Mucosa of gallbladder (tissue), 1 donor: ENCODE data around the gene SPRR2D. TPM values are rescaled to one million over a fixed set of nuclear protein-coding genes. Genes with fewer than 3 reads are reported as not detected.
"Not testable (repeated sequence)": the region's sequence is repeated elsewhere in the genome, so short reads cannot be mapped to it uniquely, and the experiment has no call there.

ENCODE experiments used
- DNase-seq: peaks from one replicate; pipeline ENCODE4 v3.0.0-alpha.2; 2020; ENCODE audit warnings: low spot score
- total RNA-seq: library from RNA; stranded (reverse); gene quantifications from one replicate; pipeline ENCODE4 v1.2.1, GENCODE V29; 2021
- donor health status: DM: no; HTN: no; CAD: no.

SPRR2D gene
- total RNA-seq = not detected

DNA sequence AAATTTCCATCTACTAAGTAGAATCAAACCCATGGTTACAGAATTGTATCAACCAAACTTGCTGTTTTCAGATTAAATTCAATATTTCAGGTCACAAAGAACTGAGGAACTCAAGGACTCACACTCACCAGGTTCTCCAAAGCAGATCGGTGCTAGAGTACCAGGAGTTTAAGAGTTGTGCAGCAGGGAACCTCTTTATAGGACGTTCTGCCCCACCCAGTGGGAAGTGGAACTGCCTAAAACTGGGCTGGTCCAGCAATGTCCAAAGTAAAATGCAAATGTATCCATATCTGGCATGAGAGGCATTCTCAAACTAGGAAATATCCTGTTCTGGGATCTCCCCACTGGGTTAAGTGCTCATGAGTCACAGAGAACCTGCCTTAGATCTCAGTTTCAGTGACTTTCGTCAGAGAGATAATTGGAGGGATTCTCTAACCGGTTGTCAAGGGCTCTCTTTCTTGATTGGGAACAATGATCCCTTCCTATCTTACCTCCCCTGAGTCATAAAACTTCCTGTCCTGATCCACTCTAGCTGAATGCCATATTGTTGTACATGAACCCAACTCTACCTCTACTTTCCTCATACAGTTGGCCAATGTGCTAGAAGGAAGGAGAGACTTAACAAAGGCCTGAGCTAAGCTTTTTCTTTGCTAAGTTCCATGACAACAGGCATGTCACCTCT is at the start of gene SPRR2D:
Gene SPRR2D (minus strand): TSS at position 171 of the 682 bp plus-strand sequence. CDS start 774 bp downstream, outside the sequence.
- DNase-seq = no peak

DNA sequence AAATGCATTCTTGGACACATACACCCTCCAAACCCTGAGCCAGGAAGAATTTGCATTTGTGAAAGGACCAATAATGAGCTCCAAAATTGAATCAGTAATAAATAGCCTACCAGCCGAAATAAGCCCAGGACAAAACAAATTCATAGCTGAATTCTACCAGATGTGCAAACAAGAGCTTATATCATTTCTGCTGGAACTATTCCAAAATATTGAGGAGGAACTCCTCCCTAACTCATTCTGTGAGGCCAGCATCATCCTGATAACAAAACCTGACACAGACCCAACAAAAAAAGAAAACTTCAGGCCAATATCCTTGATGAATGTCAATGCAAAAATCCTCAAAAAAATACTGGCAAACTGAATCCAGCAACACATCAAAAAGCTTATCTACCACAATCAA is 46.7 kb upstream of the SPRR2D start:
- no peak for DNase-seq

- DNase-seq = no peak
Observed at GRCh38 chr1:153081736-153082135, 40.8 kb upstream of the SPRR2D start.

DNA sequence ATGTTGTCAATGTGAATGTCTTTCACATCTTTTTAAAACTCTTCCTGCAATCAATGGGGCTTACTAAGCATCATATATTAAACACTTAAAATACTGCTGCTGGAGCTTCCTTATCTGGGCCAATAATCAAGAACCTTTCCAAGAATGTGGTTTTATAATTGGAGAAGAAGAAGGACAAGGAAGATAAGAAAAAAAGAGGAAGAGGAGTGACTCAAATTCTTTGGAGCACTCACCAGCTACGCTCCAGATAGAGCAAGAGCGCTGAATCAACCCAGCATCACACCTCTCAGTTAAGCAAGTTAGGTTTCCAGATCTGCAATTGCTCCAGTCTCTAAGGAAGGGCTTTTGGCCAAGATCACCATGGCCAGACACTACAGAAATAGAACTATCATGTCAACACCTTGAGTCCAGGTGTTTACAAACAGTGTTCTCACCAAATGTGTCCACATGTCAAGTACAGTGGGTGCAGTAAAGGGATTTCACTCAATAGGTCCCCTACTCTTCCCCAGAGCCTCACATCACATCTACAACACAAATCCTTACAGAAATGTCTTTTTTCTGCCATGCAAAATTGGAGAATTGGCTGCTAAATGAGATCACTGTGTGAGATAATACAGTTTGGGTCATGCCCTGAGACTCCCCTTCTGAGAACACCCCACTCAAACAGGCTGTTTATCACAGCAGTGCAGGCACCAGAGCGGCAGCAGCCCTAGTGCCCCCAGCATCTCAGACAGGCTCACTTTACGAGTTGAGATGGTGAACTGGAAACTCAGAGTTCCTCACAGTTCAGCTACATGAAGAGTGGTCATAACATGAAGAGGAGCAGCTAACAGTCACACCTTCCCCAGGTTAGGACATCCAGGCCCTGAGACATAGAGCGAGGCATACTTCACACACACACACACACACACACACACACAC is 32.1 kb upstream of the SPRR2D start:
- no peak for DNase-seq

DNA sequence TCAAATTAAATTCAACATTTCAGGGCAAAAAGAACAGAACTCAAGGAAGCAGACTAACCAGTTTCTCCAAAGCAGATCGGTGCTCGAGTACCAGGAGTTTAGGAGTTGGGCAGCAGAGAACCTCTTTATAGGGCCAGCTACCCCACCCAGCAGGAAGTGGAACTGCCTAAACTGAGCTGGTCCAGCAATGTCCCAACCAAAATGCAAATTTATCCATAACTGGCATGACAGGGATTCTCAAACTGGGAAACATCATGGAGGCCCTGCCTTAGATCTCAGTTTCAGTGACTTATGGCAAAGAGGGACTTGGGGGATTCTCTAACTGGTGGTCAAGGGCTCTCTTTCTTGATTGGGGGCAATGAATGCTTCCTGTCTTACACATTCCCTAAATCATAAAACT is 30.6 kb upstream of the SPRR2D start, which contains the start of gene SPRR2B:
Gene SPRR2B (minus strand): TSS at position 101 of the 400 bp plus-strand sequence. CDS start 772 bp downstream, outside the sequence.
- no peak for DNase-seq

DNA sequence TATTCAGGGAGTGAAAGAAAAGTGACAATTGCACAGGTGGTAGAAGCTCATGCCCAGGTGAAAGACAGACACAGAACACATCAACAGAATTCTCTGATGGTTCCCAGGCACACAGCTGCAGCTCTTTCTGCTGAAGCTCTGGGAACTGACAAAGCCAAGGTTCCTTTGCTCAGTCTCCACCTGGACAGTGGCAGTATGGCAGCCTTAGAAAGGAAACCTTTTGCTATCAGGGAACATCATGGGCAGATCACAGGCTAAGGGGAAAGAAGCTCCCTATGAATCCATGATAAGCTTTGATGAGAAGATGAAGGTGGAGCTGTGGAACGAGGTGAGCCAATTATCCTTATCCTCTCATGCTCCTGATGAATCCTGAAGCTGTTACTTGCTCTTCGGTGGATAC is 29.3 kb upstream of the SPRR2D start:
- DNase-seq = no peak

- DNase-seq = no peak
Observed at GRCh38 chr1:153058826-153059784, 18.2 kb upstream of the SPRR2D start.

- DNase-seq = no peak
Observed at GRCh38 chr1:153058154-153058553, 17.2 kb upstream of the SPRR2D start.

- no peak for DNase-seq
Observed at GRCh38 chr1:153057375-153057774, 16.5 kb upstream of the SPRR2D start, which contains the start of gene SPRR2A. TSS of gene SPRR2A (minus strand) at chr1:153057512. CDS start at chr1:153056735, 777 bp downstream.

DNA sequence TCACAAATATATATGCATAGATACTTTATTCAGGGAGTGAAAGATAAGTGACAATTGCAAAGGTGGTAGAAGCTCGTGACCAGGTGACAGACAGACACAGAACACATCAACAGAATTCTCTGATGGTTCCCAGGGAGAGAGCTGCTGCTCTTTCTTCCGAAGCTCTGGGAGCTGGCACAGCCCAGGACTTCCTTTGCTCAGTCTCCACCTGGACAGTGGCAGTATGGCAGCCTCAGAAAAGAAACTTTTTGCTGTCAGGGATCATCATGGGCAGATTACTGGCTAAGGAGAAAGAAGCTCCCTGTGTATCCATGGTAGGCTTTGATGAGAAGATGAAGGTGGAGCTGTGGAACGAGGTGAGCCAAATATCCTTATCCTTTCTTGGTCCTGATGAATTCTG is 15.2 kb upstream of the SPRR2D start:
- not testable (repeated sequence) for DNase-seq

- DNase-seq = no peak
Observed at GRCh38 chr1:153049211-153049610, 8.3 kb upstream of the SPRR2D start.

- no peak for DNase-seq
Observed at GRCh38 chr1:153035211-153035610, 5.7 kb downstream of the SPRR2D start.

- peak; percentile 27 for DNase-seq
Observed at GRCh38 chr1:153032677-153033308, 8.1 kb downstream of the SPRR2D start.

- DNase-seq = no peak
Observed at GRCh38 chr1:153032073-153032472, 8.8 kb downstream of the SPRR2D start.

- no peak for DNase-seq
Observed at GRCh38 chr1:153030895-153031294, 10.0 kb downstream of the SPRR2D start, which contains the start of gene SPRR1B. TSS of gene SPRR1B (plus strand) at chr1:153031203. CDS start at chr1:153032346, 1,143 bp downstream.

DNA sequence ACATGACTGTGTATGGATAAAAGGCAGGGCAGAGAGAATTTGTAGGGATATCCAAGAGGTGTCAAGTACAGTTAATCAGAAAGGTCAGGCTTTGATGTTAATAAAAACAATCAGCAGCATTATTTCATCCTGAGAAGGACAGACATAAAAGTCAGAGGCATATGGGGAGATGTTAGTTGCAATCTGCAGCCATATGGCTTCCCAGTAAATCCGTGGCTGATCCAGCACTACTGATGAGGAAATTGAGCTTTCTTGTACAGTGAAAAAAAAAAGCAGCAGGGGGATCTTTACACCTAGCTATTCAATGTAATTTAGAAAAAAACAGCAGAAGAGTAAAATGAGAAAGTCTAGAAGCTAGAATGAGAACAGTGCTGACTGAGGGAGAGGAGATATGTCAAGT is 12.2 kb downstream of the SPRR2D start:
- DNase-seq = no peak

DNA sequence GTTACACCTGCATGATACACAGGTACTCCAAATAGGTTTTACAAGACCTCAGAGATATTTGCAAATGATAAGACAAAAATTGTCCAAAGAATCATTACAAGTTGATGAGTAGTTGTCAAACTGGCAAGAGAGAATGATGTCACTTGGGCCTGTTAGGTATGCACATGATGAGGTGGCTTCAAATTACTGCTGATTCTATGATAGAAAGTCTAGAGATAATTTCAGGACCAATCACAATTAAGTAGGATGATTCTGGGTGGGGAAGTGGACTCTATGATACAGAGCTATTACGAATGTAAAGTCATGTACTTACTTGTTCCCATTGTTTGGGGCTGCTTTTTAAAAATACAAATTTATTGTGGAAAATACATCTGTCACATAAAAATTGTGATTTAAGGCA is 15.1 kb downstream of the SPRR2D start:
- no peak for DNase-seq

- no peak for DNase-seq
Observed at GRCh38 chr1:153024413-153024812, 16.5 kb downstream of the SPRR2D start.

GRCh38 chr1:153023109-153023508 is 17.8 kb downstream of the SPRR2D start:
- DNase-seq = no peak

GRCh38 chr1:153022340-153022739 is 18.6 kb downstream of the SPRR2D start:
- not testable (repeated sequence) for DNase-seq

DNA sequence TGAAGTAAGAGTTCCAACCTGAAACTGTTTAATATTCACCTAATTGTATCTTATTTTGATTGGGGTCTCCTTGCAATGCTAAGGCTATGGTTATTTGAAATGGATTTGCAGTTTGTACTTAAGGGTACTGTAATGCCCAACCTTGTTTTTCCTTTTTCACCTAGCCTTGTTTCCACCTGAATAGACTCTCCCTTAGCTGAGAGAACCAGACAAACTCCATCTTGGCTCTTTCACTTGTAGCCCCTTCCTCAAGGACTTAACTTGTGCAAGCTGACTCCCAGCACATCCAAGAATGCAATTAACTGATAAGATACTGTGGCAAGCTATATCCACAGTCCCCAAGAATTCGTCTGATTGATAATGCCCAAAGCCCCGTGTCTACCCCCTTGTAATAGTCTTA is 19.1 kb downstream of the SPRR2D start:
- DNase-seq = not testable (repeated sequence)
